Duodenal mucosa (tissue), 2 donors: ENCODE measurements around the gene NEUROG1.

Experiments
- H3K27ac ChIP-seq: one replicate; pipeline ENCODE4 v1.7.0; 2013; ENCODE audit warnings: low read depth, low read length
- H3K27me3 ChIP-seq, 2 donors: one replicate each; pipeline ENCODE4 v1.7.0; 2013; ENCODE audit warnings: low read length in 2 of 2, control low read depth in 1 of 2; ENCODE audit not compliant: insufficient read depth in 2 of 2, control insufficient read depth in 1 of 2
- H3K36me3 ChIP-seq, 2 donors: one replicate each; pipeline ENCODE4 v1.7.0; 2013; ENCODE audit warnings: low read length in 2 of 2, control low read depth in 1 of 2; ENCODE audit not compliant: insufficient read depth in 2 of 2, control insufficient read depth in 1 of 2
- H3K4me1 ChIP-seq, 2 donors: one replicate each; pipeline ENCODE4 v1.7.0; 2013; ENCODE audit warnings: low read length in 2 of 2, control low read depth in 1 of 2; ENCODE audit not compliant: insufficient read depth in 2 of 2, control insufficient read depth in 1 of 2
- H3K4me3 ChIP-seq, 2 donors: one replicate each; pipeline ENCODE4 v1.7.0; 2013; ENCODE audit warnings: low read length in 2 of 2, low read depth in 1 of 2
- H3K9ac ChIP-seq, 2 donors: one replicate each; pipeline ENCODE4 v1.7.0; 2013; ENCODE audit warnings: low read length in 2 of 2, low read depth in 1 of 2
- H3K9me3 ChIP-seq, 2 donors: one replicate each; pipeline ENCODE4 v1.7.0; 2013; ENCODE audit warnings: low read length in 2 of 2, control low read depth in 1 of 2; ENCODE audit not compliant: control insufficient read depth in 1 of 2

Gene NEUROG1

DNA sequence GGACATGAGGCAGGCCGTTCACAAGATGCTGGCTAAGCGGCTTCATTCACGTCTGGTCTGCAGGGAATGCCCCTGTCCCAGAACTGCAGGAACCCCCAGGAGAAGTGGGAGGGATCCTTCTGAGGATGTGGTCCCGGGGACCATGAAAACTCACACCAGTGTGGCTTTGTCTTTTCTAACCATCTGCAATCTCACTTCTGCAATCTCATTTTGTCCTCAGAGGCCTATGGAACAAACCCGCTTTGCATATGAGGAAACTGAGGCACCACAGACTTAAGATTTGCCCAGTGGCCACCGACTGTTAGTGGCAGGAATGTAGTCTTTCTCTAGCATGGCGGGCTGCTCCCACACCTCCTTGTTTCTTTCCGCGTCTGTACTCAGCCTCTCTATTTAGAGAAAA, 36.1 kb upstream of the NEUROG1 start:
- H3K9me3 ChIP-seq = no peaks in the 10 kb centered on the region
- no peak overlapping the region for H3K27ac ChIP-seq
- peaks cover 6 to 7% of the 10 kb centered on the region in 2 donors for H3K4me1 ChIP-seq
- H3K36me3 ChIP-seq = no peaks in the 10 kb centered on the region
- peaks cover 0 to 3% of the 10 kb centered on the region in 2 donors for H3K27me3 ChIP-seq
- H3K4me3 ChIP-seq = no peak overlapping the region
- no peak overlapping the region for H3K9ac ChIP-seq

DNA sequence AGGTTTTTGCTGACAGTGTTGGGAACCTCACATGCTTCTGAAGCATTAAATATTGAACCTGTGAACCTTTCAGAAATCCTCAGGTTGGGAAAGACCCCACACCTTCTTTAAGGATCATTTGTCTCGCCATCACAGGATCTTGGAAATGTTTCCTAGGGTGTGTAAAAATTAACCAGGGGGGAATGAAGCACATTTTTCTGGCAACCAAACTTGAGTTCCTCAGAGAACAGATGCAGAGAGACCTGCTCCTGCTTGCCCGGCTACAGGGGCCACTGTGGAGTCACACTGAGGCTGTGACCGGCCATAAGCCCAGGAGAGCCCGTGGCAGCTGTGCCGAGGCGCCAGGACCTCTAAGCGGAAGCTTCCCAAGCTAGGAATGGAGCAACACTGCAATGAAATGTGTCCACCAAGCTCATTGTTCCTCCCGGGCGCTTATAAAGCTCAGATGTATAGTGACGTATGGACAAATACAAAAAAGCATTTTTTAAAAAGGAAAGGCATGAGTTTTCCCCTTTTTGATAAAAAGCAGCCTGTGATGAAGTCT, 35.4 kb upstream of the NEUROG1 start:
- peaks cover 0 to 3% of the 10 kb centered on the region in 2 donors for H3K27me3 ChIP-seq
- no peak overlapping the region for H3K27ac ChIP-seq
- H3K4me3 ChIP-seq = no peak overlapping the region
- no peaks in the 10 kb centered on the region for H3K36me3 ChIP-seq
- H3K9ac ChIP-seq = no peak overlapping the region
- H3K9me3 ChIP-seq = no peaks in the 10 kb centered on the region
- H3K4me1 ChIP-seq = peaks cover 6 to 7% of the 10 kb centered on the region in 2 donors

DNA sequence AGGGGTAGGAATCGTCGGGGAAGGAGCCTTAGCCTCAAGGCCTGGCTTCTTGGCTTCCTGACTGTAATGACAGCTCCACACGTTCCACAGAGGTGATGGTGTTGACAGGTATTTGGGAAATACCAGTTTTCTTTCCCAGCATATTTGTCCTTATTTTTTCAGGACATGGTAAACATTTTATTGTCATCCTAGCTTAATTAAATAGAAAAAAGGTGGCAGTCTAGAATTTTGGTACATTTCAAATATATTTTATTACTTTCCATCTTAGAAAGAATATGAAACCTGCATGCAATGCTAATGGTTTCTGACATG, 34.6 kb upstream of the NEUROG1 start:
- peaks cover 6 to 7% of the 10 kb centered on the region in 2 donors for H3K4me1 ChIP-seq
- H3K27me3 ChIP-seq = peaks cover 0 to 3% of the 10 kb centered on the region in 2 donors
- H3K27ac ChIP-seq = no peak overlapping the region

DNA sequence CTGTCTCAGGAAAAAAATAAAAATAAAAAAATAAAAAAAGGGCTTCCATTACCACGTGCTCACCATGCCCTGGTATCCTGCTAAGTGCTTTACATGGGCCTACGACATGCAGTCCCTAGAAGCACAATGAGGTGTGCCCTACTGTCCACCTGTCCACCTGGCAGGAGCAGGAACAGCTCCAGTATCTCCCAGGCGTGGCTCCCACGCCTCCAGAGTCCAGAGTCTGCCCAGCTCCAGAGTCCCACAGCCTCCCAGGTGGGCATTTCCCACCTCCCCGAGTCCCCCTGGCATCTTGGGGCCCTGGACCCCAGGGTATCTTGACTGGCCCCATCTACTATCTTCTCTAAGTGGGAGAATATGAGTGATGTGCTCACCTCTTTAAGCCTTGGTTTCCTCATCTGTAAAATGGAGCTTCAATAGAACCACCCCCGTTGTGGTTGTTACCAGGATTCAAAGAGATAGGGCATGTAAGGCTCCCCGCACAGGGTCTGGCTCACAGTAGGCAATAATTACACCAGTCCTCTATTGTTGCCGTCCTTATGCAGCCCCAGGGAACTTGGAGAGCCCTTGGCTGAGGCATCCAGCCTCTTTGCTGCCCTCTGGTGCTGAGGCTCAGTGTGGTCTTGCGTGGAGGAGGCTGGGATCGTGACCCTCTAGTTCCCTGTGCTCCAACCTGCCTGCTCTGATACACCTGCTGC, 34.1 kb upstream of the NEUROG1 start:
- H3K27ac ChIP-seq = no peak overlapping the region
- H3K4me3 ChIP-seq = no peak overlapping the region
- H3K9me3 ChIP-seq = no peaks in the 10 kb centered on the region
- H3K36me3 ChIP-seq = no peaks in the 10 kb centered on the region
- peaks cover 0 to 3% of the 10 kb centered on the region in 2 donors for H3K27me3 ChIP-seq
- no peak overlapping the region for H3K9ac ChIP-seq
- peaks cover 6 to 7% of the 10 kb centered on the region in 2 donors for H3K4me1 ChIP-seq

More for the DNA sequence above, 34.6 kb upstream of the NEUROG1 start:
- H3K36me3 ChIP-seq = no peaks in the 10 kb centered on the region
- no peak overlapping the region for H3K9ac ChIP-seq
- H3K4me3 ChIP-seq = no peak overlapping the region
- no peaks in the 10 kb centered on the region for H3K9me3 ChIP-seq

DNA sequence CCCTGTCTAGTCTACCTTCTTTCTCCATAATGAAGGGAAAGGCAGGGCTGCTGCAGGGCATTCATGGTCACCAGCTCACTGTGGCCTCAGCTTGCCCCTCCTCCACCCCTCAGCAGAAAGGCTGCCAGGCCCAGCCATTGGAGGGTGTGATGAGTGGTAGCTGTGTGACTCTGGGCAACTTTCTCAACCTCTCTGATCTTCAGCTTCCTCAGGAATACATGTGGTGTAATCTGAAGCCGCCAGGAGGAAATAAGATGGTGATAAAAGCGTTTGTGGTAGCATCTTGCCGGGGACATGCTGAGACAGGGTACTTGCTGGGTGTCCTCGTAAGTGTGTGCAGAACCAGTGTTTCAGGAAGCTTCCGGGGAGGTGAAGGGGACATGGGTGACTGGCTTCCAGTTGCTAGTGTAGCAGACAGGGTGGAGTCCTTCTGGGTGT, 33.2 kb upstream of the NEUROG1 start:
- no peak overlapping the region for H3K27ac ChIP-seq
- H3K9ac ChIP-seq = no peak overlapping the region
- peaks cover 0 to 3% of the 10 kb centered on the region in 2 donors for H3K27me3 ChIP-seq
- H3K9me3 ChIP-seq = no peaks in the 10 kb centered on the region
- no peak overlapping the region for H3K4me3 ChIP-seq
- no peaks in the 10 kb centered on the region for H3K36me3 ChIP-seq
- peaks cover 6 to 7% of the 10 kb centered on the region in 2 donors for H3K4me1 ChIP-seq

DNA sequence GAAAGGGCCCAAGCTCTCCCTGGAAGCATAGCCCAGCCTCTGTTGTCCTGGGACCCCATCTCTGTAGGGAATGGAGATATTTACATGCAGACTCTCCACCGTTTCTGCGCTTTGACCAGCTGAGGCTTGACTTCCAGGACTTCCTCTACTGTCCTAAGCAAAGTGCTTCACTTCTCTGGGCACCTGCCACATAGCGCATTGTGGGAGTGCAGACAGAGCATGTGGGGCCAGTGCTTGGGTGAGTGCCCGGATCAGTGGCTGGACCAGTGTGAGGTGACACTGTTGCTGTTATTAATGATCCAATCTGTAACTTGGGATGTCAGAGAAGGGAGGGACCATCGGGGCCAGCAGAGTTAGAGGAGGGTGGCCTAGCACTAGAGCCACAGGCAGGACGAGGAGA, 32.5 kb upstream of the NEUROG1 start:
- Histone ChIP-seq H3K9me3 (no peaks in the 10 kb centered on the region), H3K9ac (no peak overlapping the region), H3K4me3 (no peak overlapping the region), H3K27me3 (peaks cover 0 to 3% of the 10 kb centered on the region in 2 donors), H3K36me3 (no peaks in the 10 kb centered on the region), H3K27ac (no peak overlapping the region), H3K4me1 (peaks cover 6 to 7% of the 10 kb centered on the region in 2 donors)

DNA sequence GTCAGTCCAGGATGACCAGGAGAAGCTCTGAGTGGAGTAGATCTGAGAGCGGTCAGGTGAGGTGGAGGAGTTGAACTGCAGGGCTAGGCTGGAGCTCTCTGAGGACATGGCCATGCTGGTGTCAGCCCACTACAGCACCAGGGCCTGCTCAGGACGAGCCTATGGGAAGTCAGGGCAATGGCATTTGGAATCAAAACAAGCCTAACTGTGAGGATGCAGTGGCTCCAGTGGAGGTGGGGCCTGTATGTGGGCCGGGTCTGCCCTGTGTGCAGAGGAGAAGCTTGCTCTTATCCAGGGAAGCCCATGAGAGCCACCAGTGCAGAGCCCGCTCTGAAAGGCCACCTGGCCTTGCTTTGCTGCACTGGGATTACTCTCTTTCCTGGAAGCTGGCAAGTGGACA, 31.9 kb upstream of the NEUROG1 start:
- Histone ChIP-seq H3K27ac (no peak overlapping the region), H3K9me3 (no peaks in the 10 kb centered on the region), H3K36me3 (no peaks in the 10 kb centered on the region), H3K4me1 (peaks cover 6 to 7% of the 10 kb centered on the region in 2 donors), H3K27me3 (peaks cover 0 to 3% of the 10 kb centered on the region in 2 donors), H3K9ac (no peak overlapping the region), H3K4me3 (no peak overlapping the region)

DNA sequence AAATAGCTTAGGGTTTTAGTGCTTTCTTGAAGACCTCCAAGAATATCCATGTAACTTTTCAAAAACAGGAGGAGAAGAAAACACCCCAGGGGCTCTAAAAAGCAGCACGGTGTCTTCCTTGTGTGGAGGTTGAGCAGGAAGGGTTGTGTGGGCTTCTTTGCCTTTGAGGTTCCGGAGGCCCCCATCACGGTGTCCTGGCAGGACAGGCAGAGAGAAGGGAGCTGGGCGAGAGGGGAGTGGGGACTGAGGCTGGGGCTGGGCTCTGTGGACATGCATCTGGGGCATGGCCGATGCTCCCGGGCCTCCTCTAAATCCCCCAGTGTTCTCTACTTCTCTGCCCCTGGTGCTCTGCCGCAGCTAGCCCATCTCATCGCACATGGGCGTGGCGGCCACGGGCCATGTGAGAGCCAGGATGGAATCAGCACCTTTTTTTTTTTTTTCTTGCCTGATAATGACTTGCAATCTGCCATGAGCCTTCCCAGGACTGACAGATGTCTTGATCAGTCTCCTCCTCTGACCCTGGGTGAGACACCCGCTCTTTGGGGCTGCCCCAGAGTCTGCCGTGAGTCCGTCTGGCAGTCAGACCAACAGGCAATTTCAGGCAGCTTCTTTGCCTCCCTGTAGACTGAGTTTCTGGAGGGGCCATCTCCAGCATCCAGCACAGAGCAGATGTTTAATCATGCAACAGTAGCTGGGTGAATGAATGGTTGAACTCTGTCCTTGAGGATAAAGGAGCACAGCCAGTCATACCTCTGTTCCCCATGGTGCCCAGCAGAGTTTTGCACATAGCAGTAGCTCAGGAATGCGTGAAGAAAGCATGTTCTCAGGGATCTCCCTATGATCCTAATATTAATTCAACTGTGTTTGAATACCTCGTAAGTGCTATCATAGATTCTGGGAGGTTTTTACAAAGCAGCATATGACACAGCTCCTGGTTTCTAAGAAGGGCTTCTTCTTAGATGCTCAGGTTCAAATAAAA, 30.9 kb upstream of the NEUROG1 start:
- Histone ChIP-seq H3K4me1 (peaks cover 6 to 7% of the 10 kb centered on the region in 2 donors), H3K9ac (no peak overlapping the region), H3K4me3 (no peak overlapping the region), H3K9me3 (no peaks in the 10 kb centered on the region), H3K27me3 (peaks cover 0 to 3% of the 10 kb centered on the region in 2 donors), H3K36me3 (no peaks in the 10 kb centered on the region), H3K27ac (no peak overlapping the region)

DNA sequence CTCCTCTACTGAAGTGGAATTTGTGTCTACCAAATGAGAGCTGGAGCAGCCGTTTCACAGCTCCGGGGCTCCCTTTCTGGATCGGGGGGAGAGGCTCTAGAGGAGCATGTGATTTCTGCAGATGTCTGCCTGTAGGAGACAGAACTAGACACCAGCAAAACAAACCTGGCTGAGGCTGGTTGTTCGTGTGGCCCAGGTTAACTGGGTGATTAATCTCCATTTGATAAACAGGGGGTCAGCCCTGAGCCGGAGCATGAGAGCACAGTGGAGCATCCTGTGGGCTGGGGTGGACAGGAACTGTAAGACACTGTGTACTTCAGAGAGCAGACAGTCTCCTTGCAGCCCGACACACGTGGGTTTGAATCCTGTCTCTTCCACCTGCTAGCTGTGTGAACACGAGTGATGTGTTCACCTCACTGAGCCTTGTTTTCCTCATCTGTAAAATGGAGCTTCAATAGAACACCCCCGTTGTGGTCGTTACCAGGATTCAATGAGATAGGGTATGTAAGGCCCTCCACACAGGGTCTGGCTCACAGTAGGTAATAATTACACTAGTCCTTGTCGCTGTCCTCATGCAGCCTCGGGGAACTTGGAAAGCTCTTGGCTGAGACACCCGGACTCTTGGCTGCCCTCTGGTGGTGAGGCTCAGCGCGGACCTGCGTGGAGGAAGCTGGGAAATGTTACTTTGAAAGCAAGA, 30.1 kb upstream of the NEUROG1 start:
- Histone ChIP-seq H3K27me3 (peaks cover 0 to 3% of the 10 kb centered on the region in 2 donors), H3K36me3 (no peaks in the 10 kb centered on the region), H3K9me3 (no peaks in the 10 kb centered on the region), H3K4me3 (no peak overlapping the region), H3K4me1 (peaks cover 6 to 7% of the 10 kb centered on the region in 2 donors), H3K27ac (no peak overlapping the region), H3K9ac (no peak overlapping the region)
